OCI-M2 (cell line): ENCODE results near the gene CD320.
"Not testable (repeated sequence)": the region's sequence is repeated elsewhere in the genome, so short reads cannot be mapped to it uniquely, and the experiment has no call there.

Experiments used
- DNase-seq: peaks from one replicate; lab custom pipeline; 2025; ENCODE audit not compliant: unreplicated experiment; lab: John Stamatoyannopoulos, UW

Gene CD320

GRCh38 chr19:8307965-8308866 lies at the start of gene CD320:
CD320 (minus strand) TSS chr19:8308358; CDS start chr19:8308290, 68 bp downstream.
- peak; percentile 90 for DNase-seq

GRCh38 chr19:8357007-8357521 lies 48.9 kb upstream of the CD320 start:
- no peak for DNase-seq

DNA sequence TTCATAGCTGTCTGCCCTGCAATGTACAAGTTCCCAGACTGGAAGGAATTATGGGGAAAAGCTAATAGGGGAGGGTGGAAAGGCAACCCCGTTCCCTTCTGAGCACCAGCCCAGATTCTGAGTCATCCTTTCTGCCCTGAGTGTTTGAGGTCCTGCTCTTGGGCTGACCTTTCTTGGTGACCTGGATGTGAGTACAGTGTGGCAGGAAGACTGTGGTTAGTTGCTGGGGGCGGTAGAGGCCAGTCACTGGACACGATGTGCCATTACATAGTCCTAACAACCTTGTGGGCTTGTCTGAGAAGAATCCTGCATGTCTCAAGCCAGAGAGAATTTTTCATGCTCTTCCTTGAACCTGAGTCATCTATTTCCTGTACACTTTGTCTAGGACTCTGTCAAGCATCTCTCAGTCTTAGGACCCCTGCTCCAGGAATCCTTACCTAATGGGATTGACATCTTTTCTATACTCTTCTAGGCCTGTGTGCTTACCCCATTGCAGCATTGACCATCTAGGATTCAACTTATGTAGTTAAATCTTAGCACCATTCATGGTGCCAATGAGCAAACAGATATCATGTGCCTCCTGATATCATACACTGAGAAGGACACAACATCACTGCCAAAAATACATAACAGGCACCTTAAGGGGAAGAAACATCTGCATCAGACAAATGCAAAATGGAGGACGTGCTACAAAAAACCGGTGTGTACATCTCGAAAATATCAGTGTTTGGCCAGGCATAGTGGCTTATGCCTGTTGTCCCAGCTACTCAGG lies 47.7 kb upstream of the CD320 start:
- DNase-seq: no peak

DNA sequence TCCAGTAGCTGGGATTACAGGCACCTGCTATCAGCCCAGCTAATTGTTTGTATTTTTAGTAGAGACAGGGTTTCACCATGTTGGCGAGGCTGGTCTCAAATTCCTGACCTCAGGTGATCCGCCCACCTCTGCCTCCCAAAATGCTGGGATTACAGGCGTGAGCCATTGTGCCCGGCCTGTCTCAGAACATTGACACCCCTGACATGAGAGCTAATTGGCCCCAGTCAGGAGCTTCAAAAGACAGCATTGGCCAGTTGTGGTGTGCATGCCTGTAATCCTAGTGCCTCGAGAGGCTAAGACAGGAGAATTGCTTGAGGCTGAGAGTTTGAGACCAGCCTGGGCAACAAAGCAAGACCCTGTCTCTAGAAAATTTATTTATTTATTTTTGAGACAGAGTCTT lies 44.7 kb upstream of the CD320 start:
- not testable (repeated sequence) for DNase-seq

DNA sequence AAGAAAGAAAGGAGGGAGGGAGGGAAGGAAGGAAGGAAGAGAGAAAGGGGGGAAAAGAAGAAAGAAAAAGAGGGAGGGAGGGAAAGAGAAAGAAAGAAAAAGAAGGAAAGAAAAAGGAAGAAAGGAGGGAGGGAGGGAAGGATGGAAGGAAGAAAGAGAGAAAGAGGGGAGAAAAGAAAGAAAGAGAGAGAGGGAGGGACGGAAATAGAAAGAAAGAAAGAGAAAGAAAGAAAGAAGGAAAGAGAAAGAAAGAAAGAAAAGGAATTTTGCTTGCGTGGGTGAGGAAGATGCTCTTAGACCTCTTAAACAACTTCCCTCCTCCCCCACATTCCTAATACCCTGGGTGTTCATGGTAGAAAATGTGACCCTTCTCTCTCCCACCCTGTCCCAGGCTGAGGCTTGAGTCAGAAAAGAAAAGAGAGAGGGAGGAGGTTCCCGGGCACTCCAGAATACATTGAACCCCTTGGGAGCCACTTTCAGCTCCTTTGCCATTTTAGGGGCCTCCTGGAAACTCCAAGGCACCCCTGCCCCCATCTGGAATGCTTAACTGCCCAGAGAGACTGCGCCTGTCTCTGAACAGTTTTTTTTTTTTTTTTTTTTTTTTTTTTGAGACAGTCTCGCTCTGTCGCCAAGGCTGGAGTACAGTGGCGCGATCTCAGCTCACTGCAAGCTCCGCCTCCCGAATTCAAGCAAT lies 44.1 kb upstream of the CD320 start:
- DNase-seq: no peak

DNA sequence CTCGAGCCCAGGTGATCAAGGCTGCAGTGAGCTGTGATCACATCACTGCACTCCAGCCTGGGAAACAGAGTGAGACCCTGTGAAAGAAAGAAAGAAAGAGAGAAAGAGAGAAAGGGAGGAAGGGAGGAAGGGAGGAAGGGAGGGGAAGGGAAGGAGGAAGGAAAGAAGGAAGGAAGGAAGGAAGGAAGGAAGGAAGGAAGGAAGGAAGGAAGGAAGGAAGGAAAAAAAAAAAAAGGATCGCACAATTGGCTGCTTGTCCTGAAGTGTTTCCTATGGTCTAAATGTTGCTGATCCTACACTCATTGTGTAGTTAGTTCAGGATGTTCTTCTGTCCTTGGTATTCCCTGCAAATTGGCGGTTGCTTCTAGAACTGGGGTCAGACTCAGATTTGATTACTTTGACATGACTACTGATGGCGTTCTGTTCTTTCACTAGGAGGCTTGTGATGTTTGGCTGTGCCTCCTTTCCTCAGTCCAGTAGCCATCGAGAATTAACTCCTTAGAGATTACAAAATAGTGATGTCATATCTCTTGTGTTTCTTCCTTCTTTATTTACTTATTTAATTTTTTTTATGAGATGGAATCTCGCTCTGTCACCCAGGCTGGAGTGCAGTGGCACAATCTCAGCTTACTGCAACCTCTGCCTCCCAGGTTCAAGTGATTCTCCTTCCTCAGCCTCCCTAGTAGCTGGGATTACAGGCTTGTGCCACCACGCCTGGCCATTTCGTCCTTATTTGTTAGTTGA lies 41.6 kb upstream of the CD320 start:
- not testable (repeated sequence) for DNase-seq

GRCh38 chr19:8343483-8343844 lies 35.3 kb upstream of the CD320 start:
- DNase-seq: no peak

- no peak for DNase-seq
Measured at GRCh38 chr19:8342684-8343482, 34.7 kb upstream of the CD320 start, which contains the start of gene KANK3. KANK3 (minus strand) TSS chr19:8343262; CDS start chr19:8337828, 5,434 bp downstream.

DNA sequence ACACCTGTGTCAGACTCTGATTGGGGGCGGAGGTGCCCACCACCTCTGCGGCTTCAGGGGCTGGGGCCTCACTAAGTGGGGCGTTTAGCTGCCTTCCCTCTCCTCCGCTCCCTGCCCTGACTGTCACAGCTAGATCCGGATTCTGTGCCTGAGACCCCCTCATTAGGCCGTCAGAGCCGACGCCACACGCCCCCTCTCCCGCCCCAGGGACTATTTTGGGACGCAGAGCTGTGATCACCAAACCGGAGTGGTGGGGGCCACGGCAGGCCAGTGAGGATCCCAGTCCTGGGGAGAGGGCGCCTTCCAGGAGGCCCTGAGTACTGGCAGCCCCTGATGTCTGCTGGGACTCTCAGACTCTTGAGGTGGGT lies 34.1 kb upstream of the CD320 start:
- DNase-seq: no peak

DNA sequence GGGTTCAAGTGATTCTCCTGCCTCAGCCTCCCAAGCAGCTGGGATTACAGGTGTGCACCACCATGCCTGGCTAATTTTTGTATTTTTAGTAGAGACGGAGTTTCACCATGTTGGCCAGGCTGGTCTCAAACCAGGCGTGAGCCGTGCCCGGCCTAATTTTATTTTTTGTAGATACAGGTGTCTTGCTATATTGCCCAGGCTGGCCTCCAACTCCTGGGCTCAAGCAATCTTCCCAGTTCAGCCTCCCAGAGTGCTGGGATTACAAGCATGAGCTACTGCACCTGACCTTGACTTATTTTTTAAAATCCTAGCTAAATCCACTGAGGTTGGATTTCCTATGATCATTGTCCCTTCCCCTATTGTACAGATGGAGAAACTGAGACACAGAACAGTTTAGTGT lies 33.3 kb upstream of the CD320 start:
- not testable (repeated sequence) for DNase-seq

- DNase-seq: no peak
Measured at GRCh38 chr19:8340341-8341096, 32.4 kb upstream of the CD320 start.

GRCh38 chr19:8338835-8339234 lies 30.7 kb upstream of the CD320 start:
- DNase-seq: no peak

- DNase-seq: no peak
Measured at GRCh38 chr19:8337728-8338127, 29.6 kb upstream of the CD320 start.

- no peak for DNase-seq
Measured at GRCh38 chr19:8336660-8337059, 28.5 kb upstream of the CD320 start.

DNA sequence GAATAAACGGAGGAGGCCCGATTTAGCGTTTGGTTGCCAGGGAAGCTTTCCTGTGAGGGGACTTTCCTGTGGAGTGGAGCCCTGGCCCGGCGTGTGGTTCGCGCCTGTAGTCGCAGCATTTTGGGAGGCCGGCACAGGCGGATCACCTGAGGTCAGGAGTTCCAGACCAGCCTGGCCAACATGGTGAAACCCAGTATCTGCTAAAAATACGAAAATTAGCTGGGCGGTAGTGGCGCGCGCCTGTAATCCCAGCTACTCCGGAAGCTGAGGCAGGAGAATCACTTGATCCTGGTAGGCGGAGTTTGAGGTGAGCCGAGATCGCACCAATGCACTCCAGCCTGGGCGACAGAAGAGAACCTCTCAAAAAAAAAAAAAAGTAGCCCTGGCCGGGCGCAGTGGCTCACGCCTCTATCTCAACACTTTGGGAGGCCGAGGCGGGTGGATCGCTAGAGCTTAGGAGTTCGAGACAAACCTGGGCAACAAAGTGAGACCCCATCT lies 28.0 kb upstream of the CD320 start:
- DNase-seq: no peak

DNA sequence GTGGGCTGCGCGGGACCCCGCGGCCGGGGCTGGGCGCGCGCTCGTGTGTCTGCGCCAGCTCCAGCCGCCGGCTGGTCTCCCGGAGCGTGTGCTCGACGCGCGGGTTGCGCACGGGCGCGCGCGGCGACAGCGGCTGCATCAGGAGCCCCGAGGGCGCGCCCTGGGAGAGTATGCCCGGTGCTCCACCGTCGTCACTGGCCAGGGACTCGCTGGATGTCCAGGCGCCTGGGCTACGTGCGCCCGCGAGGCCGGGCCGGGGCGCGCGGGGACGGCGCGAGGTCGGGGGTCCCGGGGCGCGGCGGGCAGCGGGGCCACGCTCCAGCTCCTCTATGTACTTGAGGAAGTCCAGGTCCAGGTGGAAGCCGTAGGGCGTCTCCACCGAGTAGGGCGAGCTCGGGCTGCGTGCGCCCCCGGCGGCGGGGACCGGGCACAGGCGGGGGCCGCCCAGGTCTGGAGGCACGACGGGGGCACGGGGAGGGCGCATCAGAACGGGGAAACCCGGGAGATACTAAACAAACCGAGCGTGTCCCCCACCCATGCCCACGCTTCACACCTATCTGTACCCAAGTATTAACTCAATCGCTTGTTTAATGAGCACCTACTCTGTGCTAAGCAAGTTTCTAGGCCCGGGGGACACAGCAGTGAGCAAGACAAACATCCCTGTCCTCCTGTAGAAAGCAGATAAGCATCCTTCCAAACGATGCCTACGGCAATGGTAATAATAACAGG lies 27.3 kb upstream of the CD320 start:
- no peak for DNase-seq

DNA sequence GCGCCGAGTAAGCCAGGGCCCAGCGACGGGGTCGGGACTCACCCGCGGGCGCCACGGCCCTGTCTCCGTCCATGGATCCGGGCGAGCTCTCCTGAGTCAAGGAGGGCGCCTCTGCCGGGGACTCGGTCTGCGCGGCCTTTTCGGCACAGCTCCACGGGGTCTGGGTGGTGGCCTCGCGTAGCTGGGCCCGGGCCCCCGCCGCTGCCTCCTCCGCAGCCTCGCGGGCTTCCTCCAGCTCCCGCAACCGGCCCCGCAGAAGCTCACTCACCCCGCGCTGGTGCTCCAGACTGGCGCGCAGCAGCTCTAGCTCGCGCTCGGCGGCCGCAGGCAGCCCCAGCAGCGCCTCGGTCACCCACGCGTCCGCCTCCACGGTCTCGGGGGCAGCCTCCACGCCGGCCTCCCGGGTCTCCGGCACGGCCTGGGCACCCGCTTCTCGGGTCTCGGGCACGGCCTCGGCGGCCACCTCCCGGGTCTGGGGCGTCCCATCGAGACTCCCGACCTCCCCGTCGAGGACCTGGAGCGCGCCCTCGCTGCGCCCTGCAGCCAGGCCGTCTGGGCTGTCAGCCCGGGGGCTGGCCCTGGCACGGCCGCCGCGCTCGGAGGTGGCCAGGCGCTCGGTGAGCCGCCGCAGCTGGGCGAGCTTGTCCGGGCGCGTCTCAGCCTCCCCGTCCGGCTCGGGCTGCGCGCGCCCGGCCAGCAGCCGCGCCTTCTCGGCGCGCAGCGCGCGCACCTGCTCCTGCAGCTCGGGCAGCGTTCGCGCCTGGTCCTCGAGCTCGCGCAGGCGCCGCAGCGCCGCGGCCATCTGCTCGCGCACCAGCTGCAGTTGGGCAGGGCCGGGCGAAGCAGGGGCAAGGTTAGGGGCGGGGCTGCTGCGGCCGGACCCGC lies 26.5 kb upstream of the CD320 start:
- DNase-seq: no peak
